Liver (tissue), 9 donors: ENCODE results near the gene SCAF11. TPM values are rescaled to one million over a fixed set of nuclear protein-coding genes. Genes with fewer than 3 reads are reported as not detected.

ENCODE experiments used
- DNase-seq: peaks from one replicate; pipeline ENCODE4 v3.0.0-alpha.2; 2017; ENCODE audit warnings: low spot score
- H3K27ac ChIP-seq, 2 donors: one replicate each; pipeline ENCODE4 v1.7.0; 2013; ENCODE audit warnings: inconsistent platforms in 2 of 2, low read length in 2 of 2, control low read depth in 1 of 2, low read depth in 1 of 2, mild to moderate bottlenecking in 1 of 2
- H3K27me3 ChIP-seq, 4 donors: one replicate each; pipeline versions ENCODE4 v1.6.1 to v1.7.0; 2013; ENCODE audit warnings: low read length in 3 of 4, inconsistent platforms in 1 of 4, mild to moderate bottlenecking in 1 of 4, moderate library complexity in 1 of 4; ENCODE audit not compliant: control insufficient read depth in 4 of 4, insufficient read depth in 4 of 4
- H3K36me3 ChIP-seq, 4 donors: one replicate each; pipeline versions ENCODE4 v1.6.1 to v1.7.0; 2013; ENCODE audit warnings: low read length in 3 of 4, mild to moderate bottlenecking in 3 of 4, low read depth in 1 of 4, moderate library complexity in 1 of 4; ENCODE audit not compliant: control insufficient read depth in 4 of 4, insufficient read depth in 3 of 4
- H3K4me1 ChIP-seq, 4 donors: one replicate each; pipeline versions ENCODE4 v1.6.1 to v1.7.0; 2013; ENCODE audit warnings: low read length in 3 of 4, mild to moderate bottlenecking in 3 of 4, moderate library complexity in 1 of 4; ENCODE audit not compliant: control insufficient read depth in 4 of 4, insufficient read depth in 4 of 4
- H3K4me3 ChIP-seq, 3 donors: one replicate each; pipeline versions ENCODE4 v1.6.1 to v1.7.0; 2013; ENCODE audit warnings: low read length in 3 of 3, control low read depth in 1 of 3, low read depth in 1 of 3, mild to moderate bottlenecking in 1 of 3
- H3K9ac ChIP-seq, 2 donors: one replicate each; pipeline ENCODE4 v1.7.0; 2013; ENCODE audit warnings: low read length in 2 of 2, mild to moderate bottlenecking in 2 of 2, moderate library complexity in 2 of 2, control low read depth in 1 of 2, low read depth in 1 of 2
- H3K9me3 ChIP-seq, 4 donors: one replicate each; pipeline versions ENCODE4 v1.6.1 to v1.7.0; 2013; ENCODE audit warnings: low read length in 3 of 4; ENCODE audit not compliant: control insufficient read depth in 4 of 4
- FOXA1 ChIP-seq: IDR thresholded peaks from 2 replicates; pipeline ENCODE4 v1.6.1; 2016; ENCODE audit warnings: antibody characterized with exemption
- FOXA2 ChIP-seq: IDR thresholded peaks from 2 replicates; pipeline ENCODE4 v1.6.1; 2016; ENCODE audit warnings: antibody characterized with exemption
- GABPA ChIP-seq, 2 donors: IDR thresholded peaks in 1 of 2; conservative IDR thresholded peaks in 1 of 2; 2 replicates each; pipeline ENCODE4 v1.6.1; 2016; ENCODE audit warnings: antibody characterized with exemption in 2 of 2, mild to moderate bottlenecking in 1 of 2, moderate library complexity in 1 of 2
- HNF4A ChIP-seq, 2 donors: conservative IDR thresholded peaks; 2 replicates each; pipeline ENCODE4 v1.6.1; 2016; ENCODE audit warnings: antibody characterized with exemption in 2 of 2, mild to moderate bottlenecking in 2 of 2
- HNF4G ChIP-seq: IDR thresholded peaks from 2 replicates; pipeline ENCODE4 v1.6.1; 2016; ENCODE audit warnings: antibody characterized with exemption
- JUND ChIP-seq, 2 donors: IDR thresholded peaks; 2 replicates each; pipeline ENCODE4 v1.6.1; 2016; ENCODE audit warnings: antibody characterized with exemption in 2 of 2
- NR2F2 ChIP-seq: IDR thresholded peaks from 2 replicates; pipeline ENCODE4 v1.6.1; 2016; ENCODE audit warnings: antibody characterized with exemption
- RAD21 ChIP-seq, 2 donors: IDR thresholded peaks; 2 replicates each; pipeline ENCODE4 v1.6.1; 2016; ENCODE audit warnings: antibody characterized with exemption in 2 of 2, mild to moderate bottlenecking in 2 of 2
- SP1 ChIP-seq: IDR thresholded peaks from 2 replicates; pipeline ENCODE4 v1.6.1; 2018; ENCODE audit warnings: antibody characterized with exemption, mild to moderate bottlenecking
- YY1 ChIP-seq: IDR thresholded peaks from 2 replicates; pipeline ENCODE4 v1.6.1; 2016; ENCODE audit warnings: antibody characterized with exemption, mild to moderate bottlenecking
- WGBS: extraction: QIAGEN DNeasy Blood & Tissue Kit; methylation state at CpG from one replicate; pipeline ENCODE4 v1.1.7; 2013; 5-methylcytosine and 5-hydroxymethylcytosine counted together
- polyA plus RNA-seq, 2 donors: library from polyadenylated mRNA; stranded (reverse) in 1 of 2; unstranded in 1 of 2; fragments of 200-250 nt in 1 of 2; fragments of >200 nt in 1 of 2; fragmentation: Nextera tagmentation in 1 of 2; extraction: Ambion mirVana in 1 of 2; gene quantifications; one replicate each; pipeline versions ENCODE4 v1.2.1 to v1.2.3, GENCODE V29; 2013 to 2015
- total RNA-seq, 2 donors: library from RNA; depleted of rRNA; stranded (reverse); fragments of >200 nt; gene quantifications; one replicate each; pipeline ENCODE4 v1.2.3, GENCODE V29; 2014
- TF ChIP-seq, protein P1 (sequence below): fragments of 150-350 bp; IDR thresholded peaks from 2 replicates; pipeline ENCODE4 v1.5.1; 2017; ENCODE audit warnings: improper control_type of control experiment, low read depth, low read length; ENCODE audit not compliant: missing input control
- TF ChIP-seq, protein P2 (sequence below): IDR thresholded peaks from 2 replicates; pipeline ENCODE4 v1.6.1; 2016; ENCODE audit warnings: antibody characterized with exemption
- TF ChIP-seq, protein P3 (sequence below): IDR thresholded peaks from 2 replicates; pipeline ENCODE4 v1.6.1; 2016; ENCODE audit warnings: antibody characterized with exemption
- TF ChIP-seq, protein P4 (sequence below): IDR thresholded peaks from 2 replicates; pipeline ENCODE4 v1.6.1; 2016; ENCODE audit warnings: antibody characterized with exemption, mild to moderate bottlenecking
- TF ChIP-seq, protein P5 (sequence below): IDR thresholded peaks from 2 replicates; pipeline ENCODE4 v1.6.1; 2016; ENCODE audit warnings: antibody characterized with exemption
- donor health status: healthy.
- donor health status: healthy.
- donor health status: healthy.
- donor health status: healthy.
- donor health status: healthy.

SCAF11 gene
- total and polyA plus RNA-seq, 4 donors = 15.6 to 80.0 (median 43.9) TPM

DNA sequence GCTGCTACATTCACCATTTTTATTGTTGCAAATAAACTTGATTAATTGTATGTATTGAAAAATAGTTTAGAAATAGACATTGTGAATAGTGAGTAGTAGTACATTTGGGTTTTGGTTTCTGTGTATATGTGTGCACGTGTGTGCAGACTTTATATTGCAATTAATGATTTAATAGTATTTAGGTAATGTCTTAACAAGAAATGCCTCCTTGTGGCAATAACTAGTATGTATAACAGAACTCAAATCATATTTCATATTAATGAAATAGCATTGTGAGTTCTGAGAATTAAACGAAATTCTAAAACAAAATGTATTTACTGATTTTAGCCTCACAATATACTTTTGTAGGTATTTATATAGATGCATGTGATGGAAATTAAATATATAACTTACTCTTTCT is 100.1 kb downstream of the SCAF11 start:
- no peak for DNase-seq
- H3K9ac ChIP-seq = no peak overlapping the region
- peaks cover 2 to 26% (median 16%) of the 10 kb centered on the region in 4 donors for H3K36me3 ChIP-seq
- H3K27ac ChIP-seq = no peak overlapping the region
- H3K9me3 ChIP-seq = no peaks in the 10 kb centered on the region
- H3K4me1 ChIP-seq = no peaks in the 10 kb centered on the region
- H3K4me3 ChIP-seq = no peak overlapping the region
- H3K27me3 ChIP-seq = no peaks in the 10 kb centered on the region
- TF ChIP-seq, protein P1, sequence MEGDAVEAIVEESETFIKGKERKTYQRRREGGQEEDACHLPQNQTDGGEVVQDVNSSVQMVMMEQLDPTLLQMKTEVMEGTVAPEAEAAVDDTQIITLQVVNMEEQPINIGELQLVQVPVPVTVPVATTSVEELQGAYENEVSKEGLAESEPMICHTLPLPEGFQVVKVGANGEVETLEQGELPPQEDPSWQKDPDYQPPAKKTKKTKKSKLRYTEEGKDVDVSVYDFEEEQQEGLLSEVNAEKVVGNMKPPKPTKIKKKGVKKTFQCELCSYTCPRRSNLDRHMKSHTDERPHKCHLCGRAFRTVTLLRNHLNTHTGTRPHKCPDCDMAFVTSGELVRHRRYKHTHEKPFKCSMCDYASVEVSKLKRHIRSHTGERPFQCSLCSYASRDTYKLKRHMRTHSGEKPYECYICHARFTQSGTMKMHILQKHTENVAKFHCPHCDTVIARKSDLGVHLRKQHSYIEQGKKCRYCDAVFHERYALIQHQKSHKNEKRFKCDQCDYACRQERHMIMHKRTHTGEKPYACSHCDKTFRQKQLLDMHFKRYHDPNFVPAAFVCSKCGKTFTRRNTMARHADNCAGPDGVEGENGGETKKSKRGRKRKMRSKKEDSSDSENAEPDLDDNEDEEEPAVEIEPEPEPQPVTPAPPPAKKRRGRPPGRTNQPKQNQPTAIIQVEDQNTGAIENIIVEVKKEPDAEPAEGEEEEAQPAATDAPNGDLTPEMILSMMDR = no peak
- TF ChIP-seq RAD21 (IDR thresholded peaks at IDR 0.05) (no peak), YY1 (no peak), JUND (IDR thresholded peaks at IDR 0.05) (no peak), HNF4A (conservative IDR thresholded peaks at IDR 0.05) (no peak)
- WGBS = 93% methylated on average over 2 of the region's 2 CpGs

DNA sequence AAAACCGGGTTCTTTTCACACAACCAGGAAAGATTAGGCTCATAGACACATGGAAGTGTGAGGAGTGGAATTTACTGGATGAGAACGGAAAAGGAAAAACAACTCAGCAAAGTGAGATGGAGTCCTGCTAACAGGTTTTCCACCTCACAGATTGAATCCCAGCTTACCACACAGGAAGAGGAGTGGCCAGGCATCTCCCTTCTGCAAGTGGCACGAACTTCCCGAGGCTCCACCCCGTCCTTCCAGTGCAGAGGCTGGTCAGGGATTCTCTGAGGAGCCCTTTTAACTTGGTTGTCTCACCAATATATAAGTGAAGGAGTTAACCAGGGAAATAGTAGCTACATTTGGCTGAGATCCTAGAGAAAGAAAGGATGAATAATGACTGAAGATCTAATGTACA is 102.8 kb downstream of the SCAF11 start:
- peaks cover 0 to 7% (median under 1%) of the 10 kb centered on the region in 4 donors for H3K36me3 ChIP-seq
- H3K4me1 ChIP-seq = no peaks in the 10 kb centered on the region
- no peak for DNase-seq
- no peak overlapping the region for H3K9ac ChIP-seq
- H3K4me3 ChIP-seq = no peak overlapping the region
- no peaks in the 10 kb centered on the region for H3K27me3 ChIP-seq
- 92% methylated on average over 5 of the region's 5 CpGs for WGBS
- no peaks in the 10 kb centered on the region for H3K9me3 ChIP-seq
- TF ChIP-seq, protein P2, sequence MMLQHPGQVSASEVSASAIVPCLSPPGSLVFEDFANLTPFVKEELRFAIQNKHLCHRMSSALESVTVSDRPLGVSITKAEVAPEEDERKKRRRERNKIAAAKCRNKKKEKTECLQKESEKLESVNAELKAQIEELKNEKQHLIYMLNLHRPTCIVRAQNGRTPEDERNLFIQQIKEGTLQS = no peak
- no peak for TF ChIP-seq FOXA2
- TF ChIP-seq, protein P3, sequence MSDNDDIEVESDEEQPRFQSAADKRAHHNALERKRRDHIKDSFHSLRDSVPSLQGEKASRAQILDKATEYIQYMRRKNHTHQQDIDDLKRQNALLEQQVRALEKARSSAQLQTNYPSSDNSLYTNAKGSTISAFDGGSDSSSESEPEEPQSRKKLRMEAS = no peak
- TF ChIP-seq FOXA1 = no peak
- TF ChIP-seq, protein P4, sequence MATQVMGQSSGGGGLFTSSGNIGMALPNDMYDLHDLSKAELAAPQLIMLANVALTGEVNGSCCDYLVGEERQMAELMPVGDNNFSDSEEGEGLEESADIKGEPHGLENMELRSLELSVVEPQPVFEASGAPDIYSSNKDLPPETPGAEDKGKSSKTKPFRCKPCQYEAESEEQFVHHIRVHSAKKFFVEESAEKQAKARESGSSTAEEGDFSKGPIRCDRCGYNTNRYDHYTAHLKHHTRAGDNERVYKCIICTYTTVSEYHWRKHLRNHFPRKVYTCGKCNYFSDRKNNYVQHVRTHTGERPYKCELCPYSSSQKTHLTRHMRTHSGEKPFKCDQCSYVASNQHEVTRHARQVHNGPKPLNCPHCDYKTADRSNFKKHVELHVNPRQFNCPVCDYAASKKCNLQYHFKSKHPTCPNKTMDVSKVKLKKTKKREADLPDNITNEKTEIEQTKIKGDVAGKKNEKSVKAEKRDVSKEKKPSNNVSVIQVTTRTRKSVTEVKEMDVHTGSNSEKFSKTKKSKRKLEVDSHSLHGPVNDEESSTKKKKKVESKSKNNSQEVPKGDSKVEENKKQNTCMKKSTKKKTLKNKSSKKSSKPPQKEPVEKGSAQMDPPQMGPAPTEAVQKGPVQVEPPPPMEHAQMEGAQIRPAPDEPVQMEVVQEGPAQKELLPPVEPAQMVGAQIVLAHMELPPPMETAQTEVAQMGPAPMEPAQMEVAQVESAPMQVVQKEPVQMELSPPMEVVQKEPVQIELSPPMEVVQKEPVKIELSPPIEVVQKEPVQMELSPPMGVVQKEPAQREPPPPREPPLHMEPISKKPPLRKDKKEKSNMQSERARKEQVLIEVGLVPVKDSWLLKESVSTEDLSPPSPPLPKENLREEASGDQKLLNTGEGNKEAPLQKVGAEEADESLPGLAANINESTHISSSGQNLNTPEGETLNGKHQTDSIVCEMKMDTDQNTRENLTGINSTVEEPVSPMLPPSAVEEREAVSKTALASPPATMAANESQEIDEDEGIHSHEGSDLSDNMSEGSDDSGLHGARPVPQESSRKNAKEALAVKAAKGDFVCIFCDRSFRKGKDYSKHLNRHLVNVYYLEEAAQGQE = no peak
- TF ChIP-seq GABPA (IDR thresholded peaks at IDR 0.05 in 1 of 2, conservative IDR thresholded peaks at IDR 0.05 in 1 of 2) = no peak
- no peak for TF ChIP-seq HNF4G
- no peak for TF ChIP-seq NR2F2
- TF ChIP-seq, protein P1 = no peak
- TF ChIP-seq, protein P5, sequence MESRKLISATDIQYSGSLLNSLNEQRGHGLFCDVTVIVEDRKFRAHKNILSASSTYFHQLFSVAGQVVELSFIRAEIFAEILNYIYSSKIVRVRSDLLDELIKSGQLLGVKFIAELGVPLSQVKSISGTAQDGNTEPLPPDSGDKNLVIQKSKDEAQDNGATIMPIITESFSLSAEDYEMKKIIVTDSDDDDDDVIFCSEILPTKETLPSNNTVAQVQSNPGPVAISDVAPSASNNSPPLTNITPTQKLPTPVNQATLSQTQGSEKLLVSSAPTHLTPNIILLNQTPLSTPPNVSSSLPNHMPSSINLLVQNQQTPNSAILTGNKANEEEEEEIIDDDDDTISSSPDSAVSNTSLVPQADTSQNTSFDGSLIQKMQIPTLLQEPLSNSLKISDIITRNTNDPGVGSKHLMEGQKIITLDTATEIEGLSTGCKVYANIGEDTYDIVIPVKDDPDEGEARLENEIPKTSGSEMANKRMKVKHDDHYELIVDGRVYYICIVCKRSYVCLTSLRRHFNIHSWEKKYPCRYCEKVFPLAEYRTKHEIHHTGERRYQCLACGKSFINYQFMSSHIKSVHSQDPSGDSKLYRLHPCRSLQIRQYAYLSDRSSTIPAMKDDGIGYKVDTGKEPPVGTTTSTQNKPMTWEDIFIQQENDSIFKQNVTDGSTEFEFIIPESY = no peak
- TF ChIP-seq HNF4A (conservative IDR thresholded peaks at IDR 0.05) = no peak
- no peak for TF ChIP-seq SP1
- H3K27ac ChIP-seq = no peak overlapping the region
